ENCODE measurements around the gene SMC1A.
"Not testable (repeated sequence)": the region's sequence is repeated elsewhere in the genome, so short reads cannot be mapped to it uniquely, and the experiment has no call there.

The SMC1A gene

DNA sequence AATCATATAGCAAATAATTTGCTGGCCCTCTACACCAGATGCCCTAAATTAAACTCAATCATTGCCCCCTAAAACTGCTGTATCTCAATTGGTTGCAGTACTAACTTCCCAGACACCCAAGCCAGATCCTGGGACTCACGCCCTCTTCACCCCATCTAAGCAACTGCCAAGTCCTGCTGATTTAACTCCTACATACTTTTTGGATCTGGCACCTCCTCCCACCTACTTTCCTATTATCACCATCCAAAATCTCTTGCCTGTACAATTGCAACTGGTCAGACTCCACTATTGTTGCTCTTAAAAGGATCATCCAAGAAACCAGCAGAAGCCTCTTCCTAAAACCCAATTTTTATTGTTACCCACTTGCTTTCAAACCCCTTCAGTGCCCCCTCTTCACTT, 16.4 kb upstream of the SMC1A start:
- Mint-ChIP-seq H3K4me3 (no peak overlapping the region), H3K36me3 (ENCODE audit: insufficient read depth) (peaks cover 7% of the 10 kb centered on the region), H3K27ac (no peak overlapping the region), H3K9me3 (no peaks in the 10 kb centered on the region), H3K4me1 (ENCODE audit: low read depth in 2 of 2) (peaks cover 9 to 17% of the 10 kb centered on the region in 2 donors), H3K27me3 (no peaks in the 10 kb centered on the region)
- ATAC-seq (replicated peaks) = no peak
- DNase-seq = no peak

DNA sequence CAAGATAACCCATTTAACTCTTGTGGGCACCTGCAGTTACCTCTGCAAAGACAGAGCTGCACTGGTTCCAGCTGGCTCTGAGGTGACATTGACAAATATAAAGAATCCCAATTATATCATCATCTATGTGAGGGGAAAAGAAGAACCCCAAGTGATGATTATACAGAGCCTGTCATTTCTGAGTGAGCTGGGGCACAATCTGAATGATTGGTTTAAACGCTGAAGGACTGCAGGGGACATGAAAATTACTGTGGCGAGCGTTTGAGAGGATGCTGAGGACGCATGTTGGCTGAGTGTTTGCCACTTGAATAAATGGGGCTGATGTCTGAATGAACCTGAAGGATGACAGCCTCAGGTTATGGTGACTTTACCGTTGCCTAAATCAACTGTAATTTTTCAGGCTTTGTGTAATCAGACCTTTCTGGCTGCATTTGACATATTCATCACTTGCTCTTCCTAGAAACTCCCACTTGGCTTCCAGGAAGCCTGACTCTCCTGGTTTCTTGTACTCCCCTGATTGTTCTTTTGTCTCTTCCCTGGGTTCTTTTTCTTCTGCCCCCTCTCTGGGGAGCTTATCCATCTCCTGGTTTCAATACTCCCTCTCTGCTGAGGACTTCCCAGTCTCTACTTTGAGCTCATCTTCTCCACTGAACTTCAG, 15.8 kb upstream of the SMC1A start:
- H3K27me3 Mint-ChIP-seq = no peaks in the 10 kb centered on the region
- no peak overlapping the region for H3K27ac Mint-ChIP-seq
- H3K4me1 Mint-ChIP-seq (ENCODE audit: low read depth in 2 of 2) = peaks cover 10 to 20% of the 10 kb centered on the region in 2 donors
- ATAC-seq (replicated peaks) (no peak), DNase-seq (no peak)
- peaks cover 7% of the 10 kb centered on the region for H3K36me3 Mint-ChIP-seq (ENCODE audit: insufficient read depth)
- H3K9me3 Mint-ChIP-seq = no peaks in the 10 kb centered on the region
- H3K4me3 Mint-ChIP-seq = no peak overlapping the region

DNA sequence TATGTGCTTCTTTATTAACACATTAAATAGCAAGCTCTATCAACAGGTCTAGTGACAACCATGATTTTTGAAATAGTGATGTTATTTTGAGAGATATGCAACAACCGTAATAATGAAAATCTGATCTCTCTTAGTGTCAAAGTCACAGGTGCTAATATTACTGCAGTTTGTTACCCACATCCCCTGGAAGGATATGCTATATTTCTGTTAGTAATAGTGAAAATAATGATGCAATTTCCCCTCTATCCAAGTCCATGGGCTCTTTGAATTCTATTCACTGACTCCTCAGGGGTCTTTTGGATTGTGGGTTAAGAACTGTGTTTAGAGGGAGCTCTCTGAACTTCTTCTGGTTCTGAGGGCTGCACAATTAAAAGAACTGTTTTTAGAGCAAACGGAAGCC, 14.8 kb upstream of the SMC1A start:
- ATAC-seq (replicated peaks) (no peak), DNase-seq (no peak)
- H3K27me3 Mint-ChIP-seq = no peaks in the 10 kb centered on the region
- no peaks in the 10 kb centered on the region for H3K9me3 Mint-ChIP-seq
- peaks cover 7% of the 10 kb centered on the region for H3K36me3 Mint-ChIP-seq (ENCODE audit: insufficient read depth)
- no peak overlapping the region for H3K27ac Mint-ChIP-seq
- no peak overlapping the region for H3K4me3 Mint-ChIP-seq
- H3K4me1 Mint-ChIP-seq (ENCODE audit: low read depth in 2 of 2) = peaks cover 10 to 20% of the 10 kb centered on the region in 2 donors

DNA sequence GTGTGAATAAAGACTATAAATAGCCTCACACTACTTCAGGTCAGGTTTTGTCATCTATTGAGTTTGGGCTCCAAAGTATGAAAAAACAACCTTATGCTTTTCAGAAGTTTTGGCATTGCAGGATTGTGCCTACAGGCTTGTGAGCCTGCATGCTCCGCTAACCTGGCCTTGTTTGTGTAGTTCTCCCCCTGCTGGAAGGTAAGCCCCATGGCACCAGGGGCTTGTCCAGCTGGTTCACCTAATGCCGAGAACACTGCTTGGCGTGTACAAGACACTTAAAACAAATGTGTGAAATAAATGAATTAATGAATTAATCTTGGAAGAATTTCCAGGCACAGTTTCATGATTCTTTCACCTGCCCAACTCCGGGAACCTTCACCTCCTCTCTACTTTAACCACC, 13.5 kb upstream of the SMC1A start:
- Mint-ChIP-seq H3K27ac (no peak overlapping the region), H3K4me3 (no peak overlapping the region), H3K4me1 (ENCODE audit: low read depth in 2 of 2) (peaks cover 10 to 14% of the 10 kb centered on the region in 2 donors), H3K36me3 (ENCODE audit: insufficient read depth) (peaks cover 7% of the 10 kb centered on the region), H3K27me3 (no peaks in the 10 kb centered on the region), H3K9me3 (no peaks in the 10 kb centered on the region)
- DNase-seq (peak; percentile 56 to 58 (median 57)), ATAC-seq (replicated peaks) (peak; percentile 66)

DNA sequence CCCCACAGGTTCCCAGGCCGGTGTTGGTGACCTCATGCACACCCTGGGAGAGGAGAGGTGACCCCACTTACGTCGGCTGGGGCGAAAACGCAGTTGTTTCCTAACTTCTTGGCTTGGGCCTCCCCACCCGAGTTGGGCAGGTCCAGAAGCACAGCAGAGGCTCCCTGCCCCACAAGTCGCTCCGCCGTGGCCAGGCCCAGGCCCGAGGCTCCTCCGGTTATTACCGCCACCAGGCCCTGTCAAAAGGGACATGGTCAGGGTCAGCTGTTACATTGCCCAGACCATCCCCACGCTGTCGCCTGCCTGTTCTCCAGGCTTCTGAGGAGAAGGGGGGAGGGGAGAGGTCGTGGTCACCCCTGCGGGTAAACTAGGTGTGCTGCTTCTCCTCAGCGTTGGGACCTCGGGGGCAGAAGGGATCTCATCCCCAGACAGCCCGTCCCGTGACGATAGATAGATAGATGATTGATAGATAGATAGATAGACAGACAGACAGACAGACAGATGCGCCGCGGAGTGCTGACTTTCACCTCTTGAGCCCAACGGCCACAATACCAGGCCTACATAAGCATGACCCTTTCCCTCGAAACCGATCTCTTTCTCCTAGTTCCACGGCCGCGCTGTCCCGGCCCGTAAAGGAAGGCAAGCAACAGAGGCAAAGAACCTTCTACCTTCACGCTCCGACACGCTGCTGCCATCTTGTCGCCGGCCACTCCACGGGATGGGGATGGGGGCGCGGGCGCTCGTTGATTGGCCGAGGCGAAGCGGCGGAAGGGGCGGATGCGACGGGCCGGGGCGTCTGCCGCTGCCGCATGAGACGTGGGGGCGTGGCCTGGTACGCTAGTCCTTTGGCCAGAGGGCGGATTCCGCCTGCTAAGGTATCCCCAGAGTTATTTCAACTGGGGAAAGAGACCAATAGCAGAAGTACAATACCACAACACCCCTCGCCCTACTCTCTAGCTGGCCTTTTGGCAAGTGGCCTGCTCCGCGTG, 11.5 kb upstream of the SMC1A start, which contains the start of gene HSD17B10:
TSS of gene HSD17B10 (minus strand) at position 720 of the 989 bp plus-strand sequence. CDS start at position 695, 25 bp downstream.
- Mint-ChIP-seq H3K36me3 (ENCODE audit: insufficient read depth) (peaks cover 11% of the 10 kb centered on the region), H3K9me3 (no peaks in the 10 kb centered on the region), H3K27me3 (no peaks in the 10 kb centered on the region), H3K4me3 (peak within 1 kb of the TSS; percentile 85 to 93), H3K4me1 (ENCODE audit: low read depth in 2 of 2) (peaks cover 10 to 13% of the 10 kb centered on the region in 2 donors), H3K27ac (peak within 1 kb of the TSS; percentile 93 to 97)
- ATAC-seq (replicated peaks) (peak; percentile 98), DNase-seq (peak; percentile 76 to 79 (median 76))

DNA sequence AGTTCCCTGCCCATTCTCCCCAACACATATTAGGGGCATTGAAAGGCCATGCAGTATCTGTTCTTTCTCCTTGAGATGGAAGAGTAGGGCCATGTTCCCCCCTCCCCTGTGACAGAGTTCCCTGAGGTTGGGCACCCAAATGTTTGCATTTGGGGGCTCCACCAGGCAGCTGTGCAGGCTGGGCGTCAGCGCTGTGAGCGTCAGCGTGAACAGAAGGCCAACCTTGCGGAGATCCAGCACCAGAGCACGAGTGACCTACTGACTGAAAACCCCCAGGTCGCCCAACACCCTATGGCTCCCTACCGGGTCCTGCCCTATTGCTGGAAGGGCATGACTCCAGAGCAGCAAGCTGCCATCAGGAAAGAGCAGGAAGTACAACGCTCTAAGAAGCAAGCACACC, 7.8 kb upstream of the SMC1A start:
- H3K4me1 Mint-ChIP-seq (ENCODE audit: low read depth in 2 of 2) = peaks cover 10% of the 10 kb centered on the region in 2 donors
- no peaks in the 10 kb centered on the region for H3K9me3 Mint-ChIP-seq
- H3K4me3 Mint-ChIP-seq = no peak overlapping the region
- peaks cover 11% of the 10 kb centered on the region for H3K36me3 Mint-ChIP-seq (ENCODE audit: insufficient read depth)
- peak overlapping the region in 1 of 2 donors; percentile 23 for H3K27ac Mint-ChIP-seq
- no peaks in the 10 kb centered on the region for H3K27me3 Mint-ChIP-seq
- ATAC-seq (replicated peaks) = no peak
- no peak for DNase-seq

DNA sequence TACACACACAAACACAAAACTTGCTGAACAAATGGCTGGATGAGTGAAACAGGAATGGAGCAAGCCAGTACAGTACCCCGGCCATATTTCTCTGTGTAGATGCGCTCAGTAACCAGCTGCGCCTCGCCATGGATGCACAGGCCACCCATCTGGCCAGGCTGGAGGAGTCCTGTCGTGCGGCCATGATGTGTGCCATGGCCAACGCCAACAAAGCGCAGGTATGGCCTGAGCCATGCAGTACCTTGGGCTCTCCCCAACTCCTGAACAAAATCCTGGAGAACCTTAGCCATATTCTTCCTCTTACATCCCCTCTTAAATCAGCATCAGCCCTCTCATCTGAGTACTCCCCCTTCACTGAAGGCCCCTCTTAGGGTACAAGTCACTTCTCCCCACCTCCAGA, 7.3 kb upstream of the SMC1A start:
- Mint-ChIP-seq H3K4me3 (no peak overlapping the region), H3K27me3 (no peaks in the 10 kb centered on the region), H3K27ac (peak overlapping the region; percentile 23 to 51), H3K36me3 (ENCODE audit: insufficient read depth) (peaks cover 9% of the 10 kb centered on the region), H3K4me1 (ENCODE audit: low read depth in 2 of 2) (peaks cover 10% of the 10 kb centered on the region in 2 donors), H3K9me3 (no peaks in the 10 kb centered on the region)
- ATAC-seq (replicated peaks) (no peak), DNase-seq (no peak)

DNA sequence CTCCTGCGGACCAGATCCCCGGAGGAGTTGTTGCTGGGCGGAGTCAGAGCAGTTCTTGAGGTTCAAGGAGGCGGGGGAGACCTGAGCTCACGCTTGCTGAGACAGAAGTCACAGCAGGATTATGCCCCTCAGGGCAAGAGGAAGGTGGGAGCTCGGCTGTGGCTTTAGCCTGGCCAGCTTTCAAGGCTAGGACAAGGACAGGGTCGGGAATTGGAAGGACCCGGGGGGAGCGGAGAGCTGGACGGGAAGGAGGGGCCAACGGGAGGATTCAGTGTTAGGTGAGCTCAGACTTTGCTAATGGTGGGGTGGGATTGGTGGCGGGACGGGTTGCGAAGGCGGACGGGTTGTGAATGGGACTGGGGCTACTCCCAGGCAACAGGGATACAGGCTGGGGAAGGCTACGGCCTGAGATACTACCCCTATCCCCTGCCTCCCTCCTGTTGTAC, 430 bp upstream of the SMC1A start, which contains the start of gene RIBC1:
TSS of gene RIBC1 (plus strand) at position 13 of the 446 bp plus-strand sequence. CDS start 3,404 bp downstream, outside the sequence.
- H3K9me3 Mint-ChIP-seq = no peaks in the 10 kb centered on the region

DNA sequence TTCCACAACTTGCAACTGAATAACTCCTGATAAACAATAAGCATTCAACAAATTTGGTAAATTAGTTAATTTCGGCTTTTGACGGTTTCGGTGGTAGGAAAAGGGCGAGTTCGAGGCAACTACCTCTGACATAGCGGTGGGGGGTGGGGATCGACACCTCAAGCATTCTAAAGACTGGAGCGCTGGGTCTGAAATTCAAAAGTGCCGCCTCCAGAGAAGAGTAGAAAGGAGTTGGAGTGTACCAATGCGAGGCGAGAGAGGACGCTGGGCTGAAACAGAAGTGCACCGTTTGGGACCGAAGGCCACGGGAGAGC, 725 bp downstream of the SMC1A start:
- peak overlapping the region; percentile 84 to 94 for H3K4me3 Mint-ChIP-seq
- no peaks in the 10 kb centered on the region for H3K27me3 Mint-ChIP-seq
- peak; percentile 21 for ATAC-seq (replicated peaks)
- peaks cover 17% of the 10 kb centered on the region for H3K36me3 Mint-ChIP-seq (ENCODE audit: insufficient read depth)
- H3K4me1 Mint-ChIP-seq (ENCODE audit: low read depth in 2 of 2) = peaks cover 17 to 25% of the 10 kb centered on the region in 2 donors
- no peak for DNase-seq
- peak overlapping the region; percentile 96 to 99 for H3K27ac Mint-ChIP-seq
- no peaks in the 10 kb centered on the region for H3K9me3 Mint-ChIP-seq

More for the DNA sequence above, 430 bp upstream of the SMC1A start, which contains the start of gene RIBC1:
- Mint-ChIP-seq H3K27ac (peak within 1 kb of the TSS; percentile 96 to 99), H3K27me3 (no peaks in the 10 kb centered on the region), H3K4me3 (peak within 1 kb of the TSS; percentile 84 to 94), H3K4me1 (ENCODE audit: low read depth in 2 of 2) (peaks cover 17 to 21% of the 10 kb centered on the region in 2 donors), H3K36me3 (ENCODE audit: insufficient read depth) (peaks cover 15% of the 10 kb centered on the region)
- ATAC-seq (replicated peaks) (no peak), DNase-seq (no peak)

DNA sequence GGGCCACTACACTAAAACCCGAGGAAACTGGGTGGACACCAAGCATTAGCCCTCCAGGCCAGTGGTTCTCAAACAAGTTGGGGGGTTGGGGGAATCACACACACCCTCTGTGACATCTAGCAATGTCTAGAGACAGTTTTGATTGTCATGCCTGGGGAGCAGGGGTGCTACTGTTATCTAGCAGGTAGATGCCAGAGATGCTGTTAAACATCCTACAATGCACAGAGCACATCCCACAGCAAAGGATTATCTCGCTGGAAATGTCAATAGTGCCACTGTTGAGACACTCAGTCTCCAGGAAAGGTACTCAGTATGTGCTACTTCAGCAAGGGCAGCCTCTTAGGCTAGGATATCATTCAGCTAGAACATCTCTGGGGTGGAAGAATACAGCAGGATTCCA, 1.3 kb downstream of the SMC1A start:
- Mint-ChIP-seq H3K4me3 (peak overlapping the region; percentile 84 to 94), H3K27me3 (no peaks in the 10 kb centered on the region)

DNA sequence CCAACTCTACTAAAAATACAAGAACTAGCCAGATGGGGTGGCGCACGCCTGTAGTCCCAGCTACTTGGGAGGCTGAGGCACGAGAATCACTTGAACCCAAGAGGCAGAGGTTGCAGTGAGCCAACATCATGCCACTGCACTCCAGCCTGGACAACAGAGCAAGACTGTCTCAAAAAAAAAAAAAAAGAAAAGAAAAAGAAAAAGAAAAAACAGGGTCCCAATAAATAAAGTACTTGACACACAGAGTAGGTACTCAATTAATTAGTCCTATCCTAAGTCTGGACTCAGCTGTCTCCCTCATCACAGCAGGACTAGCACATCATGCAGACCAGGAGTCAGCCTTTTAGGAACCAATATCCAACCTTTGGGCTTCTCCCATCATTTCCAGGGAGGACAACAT, 2.1 kb downstream of the SMC1A start:
- peak overlapping the region; percentile 41 to 94 for H3K4me3 Mint-ChIP-seq
- peak overlapping the region in 1 of 2 donors; percentile 96 for H3K27ac Mint-ChIP-seq
- not testable (repeated sequence) for H3K9me3 Mint-ChIP-seq

More for the DNA sequence above, 1.3 kb downstream of the SMC1A start:
- ATAC-seq (replicated peaks) = no peak
- H3K9me3 Mint-ChIP-seq = no peaks in the 10 kb centered on the region
- peak overlapping the region; percentile 96 to 99 for H3K27ac Mint-ChIP-seq
- no peak for DNase-seq
- peaks cover 22% of the 10 kb centered on the region for H3K36me3 Mint-ChIP-seq (ENCODE audit: insufficient read depth)
- peaks cover 17 to 25% of the 10 kb centered on the region in 2 donors for H3K4me1 Mint-ChIP-seq (ENCODE audit: low read depth in 2 of 2)

DNA sequence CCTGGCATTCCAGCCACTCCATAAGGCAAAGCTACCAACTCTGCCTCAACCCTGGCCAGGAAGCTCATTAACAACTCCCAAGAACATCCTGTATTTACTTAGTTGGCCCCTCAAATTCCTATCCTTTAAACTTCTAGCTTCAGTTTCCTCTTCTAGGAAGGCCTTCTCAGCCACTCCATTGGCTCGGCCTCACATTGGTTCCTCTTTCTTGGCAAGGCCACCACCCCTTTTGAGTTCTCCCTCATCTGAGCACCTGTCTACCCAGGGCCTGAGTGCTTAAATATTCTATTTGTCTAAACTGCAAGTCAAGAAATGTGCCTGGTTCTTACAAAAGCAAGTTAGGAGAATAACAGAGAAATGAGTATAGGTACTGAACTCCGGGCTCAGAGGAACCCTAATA, 10.0 kb downstream of the SMC1A start:
- Mint-ChIP-seq H3K36me3 (ENCODE audit: insufficient read depth) (peaks cover 78% of the 10 kb centered on the region), H3K9me3 (no peaks in the 10 kb centered on the region), H3K27me3 (no peaks in the 10 kb centered on the region), H3K4me3 (no peak overlapping the region), H3K4me1 (ENCODE audit: low read depth in 2 of 2) (peaks cover 1 to 10% of the 10 kb centered on the region in 2 donors), H3K27ac (peak overlapping the region in 1 of 2 donors; percentile 54)
- ATAC-seq (replicated peaks) (no peak), DNase-seq (no peak)

More for the DNA sequence above, 2.1 kb downstream of the SMC1A start:
- H3K27me3 Mint-ChIP-seq; ATAC-seq (replicated peaks); DNase-seq: not testable (repeated sequence)
- Mint-ChIP-seq H3K36me3 (ENCODE audit: insufficient read depth) (peaks cover 24% of the 10 kb centered on the region), H3K4me1 (ENCODE audit: low read depth in 2 of 2) (peaks cover 17 to 25% of the 10 kb centered on the region in 2 donors)

DNA sequence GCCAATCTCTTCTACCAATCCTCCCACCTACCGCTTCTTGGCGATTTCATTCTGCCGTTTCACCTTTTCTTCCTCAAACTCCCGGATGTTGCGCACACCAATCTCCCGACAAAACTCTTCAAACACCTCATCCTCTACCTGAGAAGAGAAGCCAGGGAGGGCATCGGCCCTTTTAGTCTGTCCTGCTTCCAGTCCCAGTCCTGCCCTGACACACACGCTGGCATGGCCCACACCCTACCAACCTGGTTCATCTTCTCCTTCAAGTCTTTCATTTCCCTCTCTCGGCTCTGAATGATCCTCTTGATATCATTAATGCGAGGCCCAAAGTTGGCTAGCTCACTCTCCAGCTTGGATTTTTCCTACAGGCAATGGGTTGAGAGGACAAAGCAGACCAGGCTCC, 18.9 kb downstream of the SMC1A start:
- Mint-ChIP-seq H3K27me3 (no peaks in the 10 kb centered on the region), H3K36me3 (ENCODE audit: insufficient read depth) (peaks cover 54% of the 10 kb centered on the region), H3K4me1 (ENCODE audit: low read depth in 2 of 2) (peaks cover 0 to 2% of the 10 kb centered on the region in 2 donors), H3K4me3 (no peak overlapping the region), H3K9me3 (no peaks in the 10 kb centered on the region), H3K27ac (peak overlapping the region in 1 of 2 donors; percentile 35)
- ATAC-seq (replicated peaks) = no peak
- DNase-seq = no peak
